ENCODE data around the gene RELN.

RELN gene

GRCh38 chr7:103664577-103664976, 324.9 kb downstream of the RELN start:
- H3K23ac ChIP-seq (ENCODE audit: low read length): no peak overlapping the region
- no peaks in the 10 kb centered on the region for H3K36me3 ChIP-seq (ENCODE audit: control insufficient read depth in 1 of 2, insufficient read depth in 2 of 2, low read length in 2 of 2)
- no peak overlapping the region for H3K14ac ChIP-seq (ENCODE audit: low read length)
- no peak overlapping the region for H4K91ac ChIP-seq (ENCODE audit: low read depth, low read length)
- H3K18ac ChIP-seq (ENCODE audit: low read length): no peak overlapping the region
- H4K8ac ChIP-seq (ENCODE audit: low read depth, low read length): no peak overlapping the region
- no peak overlapping the region for H3K27ac ChIP-seq (ENCODE audit: low read depth, low read length)
- no peak overlapping the region for H3K4me2 ChIP-seq (ENCODE audit: low read length)
- no peak overlapping the region for H2AK5ac ChIP-seq (ENCODE audit: low read length)
- H2BK12ac ChIP-seq (ENCODE audit: low read length): no peak overlapping the region
- H4K12ac ChIP-seq (ENCODE audit: low read depth, low read length): no peak overlapping the region
- no peak overlapping the region for H2BK120ac ChIP-seq (ENCODE audit: insufficient read depth, low read length, poor library complexity)
- H3K27me3 ChIP-seq (ENCODE audit: insufficient read depth, low read length): no peaks in the 10 kb centered on the region
- no peak overlapping the region for H3K9ac ChIP-seq (ENCODE audit: low read length)
- H3K4me3 ChIP-seq (ENCODE audit: low read depth, low read length): no peak overlapping the region
- no peaks in the 10 kb centered on the region for H3K79me1 ChIP-seq (ENCODE audit: low read length)
- no peak overlapping the region for H3K4ac ChIP-seq (ENCODE audit: low read depth, low read length)
- H2BK5ac ChIP-seq (ENCODE audit: low read depth, low read length, poor library complexity): no peak overlapping the region
- H2AFZ ChIP-seq (ENCODE audit: insufficient read depth, low read length, poor library complexity): no peak overlapping the region
- DNase-seq: no peak
- no CpG with 5 or more reads among the region's 1 CpG for WGBS (ENCODE audit: extremely low coverage, insufficient coverage, insufficient read length)
- H3K79me2 ChIP-seq (ENCODE audit: control insufficient read depth, insufficient read depth, low read length, poor library complexity): no peaks in the 10 kb centered on the region
- H3K9me3 ChIP-seq (ENCODE audit: insufficient read depth, low read depth, low read length): no peaks in the 10 kb centered on the region
- peaks cover 0 to 5% of the 10 kb centered on the region in 2 experiments for H3K4me1 ChIP-seq (ENCODE audit: control insufficient read depth in 1 of 2, insufficient read depth in 2 of 2, low read length in 2 of 2)

- no CpG with 5 or more reads among the region's 7 CpGs for WGBS (ENCODE audit: extremely low coverage, insufficient coverage, insufficient read length)
These were observed 328.7 kb downstream of the RELN start for GRCh38 chr7:103660455-103661371.

GRCh38 chr7:103658055-103659005, 331.1 kb downstream of the RELN start:
- Histone ChIP-seq H3K36me3 (ENCODE audit: control insufficient read depth in 1 of 2, insufficient read depth in 2 of 2, low read length in 2 of 2) (peaks cover 0 to 1% of the 10 kb centered on the region in 2 experiments), H3K18ac (ENCODE audit: low read length) (no peak overlapping the region), H3K27me3 (ENCODE audit: insufficient read depth, low read length) (no peaks in the 10 kb centered on the region), H3K4me3 (ENCODE audit: low read depth, low read length) (no peak overlapping the region), H3K9ac (ENCODE audit: low read length) (no peak overlapping the region), H3K4ac (ENCODE audit: low read depth, low read length) (no peak overlapping the region), H2AFZ (ENCODE audit: insufficient read depth, low read length, poor library complexity) (no peak overlapping the region), H4K8ac (ENCODE audit: low read depth, low read length) (no peak overlapping the region), H2BK120ac (ENCODE audit: insufficient read depth, low read length, poor library complexity) (no peak overlapping the region), H2BK5ac (ENCODE audit: low read depth, low read length, poor library complexity) (no peak overlapping the region), H3K79me2 (ENCODE audit: control insufficient read depth, insufficient read depth, low read length, poor library complexity) (no peaks in the 10 kb centered on the region), H3K27ac (ENCODE audit: low read depth, low read length) (no peak overlapping the region), H3K79me1 (ENCODE audit: low read length) (no peaks in the 10 kb centered on the region), H3K14ac (ENCODE audit: low read length) (no peak overlapping the region), H3K4me2 (ENCODE audit: low read length) (no peak overlapping the region), H3K4me1 (ENCODE audit: control insufficient read depth in 1 of 2, insufficient read depth in 2 of 2, low read length in 2 of 2) (peaks cover 0 to 4% of the 10 kb centered on the region in 2 experiments), H2BK12ac (ENCODE audit: low read length) (no peak overlapping the region), H3K23ac (ENCODE audit: low read length) (no peak overlapping the region), H4K12ac (ENCODE audit: low read depth, low read length) (no peak overlapping the region), H4K91ac (ENCODE audit: low read depth, low read length) (no peak overlapping the region), H3K9me3 (ENCODE audit: insufficient read depth, low read depth, low read length) (no peaks in the 10 kb centered on the region), H2AK5ac (ENCODE audit: low read length) (no peak overlapping the region)
- WGBS (ENCODE audit: extremely low coverage, insufficient coverage, insufficient read length): 100% methylated on average over 1 of the region's 4 CpGs
- no peak for DNase-seq

More at GRCh38 chr7:103660455-103661371, 328.7 kb downstream of the RELN start:
- H2BK120ac ChIP-seq (ENCODE audit: insufficient read depth, low read length, poor library complexity): peak overlapping the region; percentile 79
- H4K8ac ChIP-seq (ENCODE audit: low read depth, low read length): no peak overlapping the region
- peak overlapping the region; percentile 61 for H2BK5ac ChIP-seq (ENCODE audit: low read depth, low read length, poor library complexity)
- peak overlapping the region; percentile 1 for H2BK12ac ChIP-seq (ENCODE audit: low read length)
- no peak overlapping the region for H2AFZ ChIP-seq (ENCODE audit: insufficient read depth, low read length, poor library complexity)
- no peak overlapping the region for H3K23ac ChIP-seq (ENCODE audit: low read length)
- no peak overlapping the region for H3K4me2 ChIP-seq (ENCODE audit: low read length)
- H3K36me3 ChIP-seq (ENCODE audit: control insufficient read depth in 1 of 2, insufficient read depth in 2 of 2, low read length in 2 of 2): peaks cover 0 to 1% of the 10 kb centered on the region in 2 experiments
- no peaks in the 10 kb centered on the region for H3K79me2 ChIP-seq (ENCODE audit: control insufficient read depth, insufficient read depth, low read length, poor library complexity)
- H3K27me3 ChIP-seq (ENCODE audit: insufficient read depth, low read length): no peaks in the 10 kb centered on the region
- H3K27ac ChIP-seq (ENCODE audit: low read depth, low read length): no peak overlapping the region
- H3K79me1 ChIP-seq (ENCODE audit: low read length): no peaks in the 10 kb centered on the region
- no peak overlapping the region for H3K4me3 ChIP-seq (ENCODE audit: low read depth, low read length)
- peak overlapping the region; percentile 70 for H3K14ac ChIP-seq (ENCODE audit: low read length)
- no peak overlapping the region for H3K18ac ChIP-seq (ENCODE audit: low read length)
- no peak overlapping the region for H4K12ac ChIP-seq (ENCODE audit: low read depth, low read length)
- no peak overlapping the region for H3K9ac ChIP-seq (ENCODE audit: low read length)
- peak overlapping the region; percentile 61 for H4K91ac ChIP-seq (ENCODE audit: low read depth, low read length)
- DNase-seq: peak; percentile 7 to 47
- no peak overlapping the region for H2AK5ac ChIP-seq (ENCODE audit: low read length)
- H3K4me1 ChIP-seq (ENCODE audit: control insufficient read depth in 1 of 2, insufficient read depth in 2 of 2, low read length in 2 of 2): peaks cover 0 to 6% of the 10 kb centered on the region in 2 experiments
- no peaks in the 10 kb centered on the region for H3K9me3 ChIP-seq (ENCODE audit: insufficient read depth, low read depth, low read length)
- peak overlapping the region; percentile 58 for H3K4ac ChIP-seq (ENCODE audit: low read depth, low read length)

GRCh38 chr7:103657474-103657894, 332.0 kb downstream of the RELN start:
- H3K79me2 ChIP-seq (ENCODE audit: control insufficient read depth, insufficient read depth, low read length, poor library complexity): no peaks in the 10 kb centered on the region
- peaks cover 0 to 4% of the 10 kb centered on the region in 2 experiments for H3K4me1 ChIP-seq (ENCODE audit: control insufficient read depth in 1 of 2, insufficient read depth in 2 of 2, low read length in 2 of 2)
- H2AFZ ChIP-seq (ENCODE audit: insufficient read depth, low read length, poor library complexity): no peak overlapping the region
- H4K91ac ChIP-seq (ENCODE audit: low read depth, low read length): no peak overlapping the region
- no peak for DNase-seq
- H4K12ac ChIP-seq (ENCODE audit: low read depth, low read length): no peak overlapping the region
- WGBS (ENCODE audit: extremely low coverage, insufficient coverage, insufficient read length): no CpG with 5 or more reads among the region's 4 CpGs
- H2BK12ac ChIP-seq (ENCODE audit: low read length): no peak overlapping the region
- no peak overlapping the region for H2BK120ac ChIP-seq (ENCODE audit: insufficient read depth, low read length, poor library complexity)
- H3K4me2 ChIP-seq (ENCODE audit: low read length): no peak overlapping the region
- no peak overlapping the region for H3K4me3 ChIP-seq (ENCODE audit: low read depth, low read length)
- H4K8ac ChIP-seq (ENCODE audit: low read depth, low read length): no peak overlapping the region
- H3K14ac ChIP-seq (ENCODE audit: low read length): no peak overlapping the region
- H3K9me3 ChIP-seq (ENCODE audit: insufficient read depth, low read depth, low read length): no peaks in the 10 kb centered on the region
- H3K4ac ChIP-seq (ENCODE audit: low read depth, low read length): no peak overlapping the region
- no peak overlapping the region for H2AK5ac ChIP-seq (ENCODE audit: low read length)
- H3K9ac ChIP-seq (ENCODE audit: low read length): no peak overlapping the region
- no peak overlapping the region for H3K27ac ChIP-seq (ENCODE audit: low read depth, low read length)
- no peak overlapping the region for H3K23ac ChIP-seq (ENCODE audit: low read length)
- H3K18ac ChIP-seq (ENCODE audit: low read length): no peak overlapping the region
- H3K27me3 ChIP-seq (ENCODE audit: insufficient read depth, low read length): no peaks in the 10 kb centered on the region
- H3K79me1 ChIP-seq (ENCODE audit: low read length): no peaks in the 10 kb centered on the region
- peaks cover 0 to 1% of the 10 kb centered on the region in 2 experiments for H3K36me3 ChIP-seq (ENCODE audit: control insufficient read depth in 1 of 2, insufficient read depth in 2 of 2, low read length in 2 of 2)
- no peak overlapping the region for H2BK5ac ChIP-seq (ENCODE audit: low read depth, low read length, poor library complexity)
